ACHN (cell line): ENCODE results near the gene TRPV4.
A peak's percentile ranks its signal among the peaks of the same experiment; 100 is the strongest.

ENCODE experiments used
- DNase-seq: peaks from one replicate; pipeline ENCODE4 v3.0.0-alpha.2; 2015
- in situ Hi-C: cut with HindIII; loops from 2 replicates; pipeline ENCODE4 v1.10.0; 2017; ENCODE audit warnings: low sequenced_read_pairs, low pct_ligation_motif_present, low pct_unique_long_range_greater_than_20kb

The TRPV4 gene

GRCh38 chr12:109793411-109793810, 39.8 kb downstream of the TRPV4 start:
- in situ Hi-C loops = loop anchor here (25.0 kb wide), 1 partner anchor 281 kb away; no protein-coding TSS in a partner anchor
- no peak for DNase-seq

DNA sequence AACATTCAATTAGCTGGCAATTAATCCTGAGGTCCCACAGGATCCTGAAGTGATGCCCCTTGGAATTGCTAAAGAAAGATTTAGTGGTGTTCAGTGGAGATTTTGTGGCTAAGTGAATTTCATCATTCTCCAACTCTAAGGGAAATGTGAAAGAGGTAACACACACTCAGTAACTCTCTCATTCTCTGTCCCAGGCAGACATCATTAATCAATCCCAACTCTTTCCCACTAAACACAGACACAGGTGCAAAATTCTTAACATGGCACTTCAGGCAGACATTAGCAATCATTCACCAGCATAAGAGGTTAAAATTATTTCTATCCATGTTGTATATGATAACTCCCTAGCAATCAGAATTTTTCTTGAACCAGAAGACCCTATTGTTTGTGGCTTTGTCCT, 40.2 kb downstream of the TRPV4 start:
- no peak for DNase-seq

GRCh38 chr12:109789526-109790048, 43.6 kb downstream of the TRPV4 start:
- no peak for DNase-seq
- in situ Hi-C loops = loop anchor here (25.0 kb wide), 1 partner anchor 277 kb away; no protein-coding TSS in a partner anchor

More for the DNA sequence above, 40.2 kb downstream of the TRPV4 start:
- in situ Hi-C loops = loop anchor here (25.0 kb wide), 1 partner anchor 281 kb away; no protein-coding TSS in a partner anchor

GRCh38 chr12:109786799-109787198, 46.4 kb downstream of the TRPV4 start:
- DNase-seq = no peak
- in situ Hi-C loops = loop anchor here (25.0 kb wide), 1 partner anchor 274 kb away; no protein-coding TSS in a partner anchor

- in situ Hi-C loops = loop anchor here (25.0 kb wide), 1 partner anchor 274 kb away; no protein-coding TSS in a partner anchor
- no peak for DNase-seq
Measured at GRCh38 chr12:109785854-109786253, 47.3 kb downstream of the TRPV4 start.

DNA sequence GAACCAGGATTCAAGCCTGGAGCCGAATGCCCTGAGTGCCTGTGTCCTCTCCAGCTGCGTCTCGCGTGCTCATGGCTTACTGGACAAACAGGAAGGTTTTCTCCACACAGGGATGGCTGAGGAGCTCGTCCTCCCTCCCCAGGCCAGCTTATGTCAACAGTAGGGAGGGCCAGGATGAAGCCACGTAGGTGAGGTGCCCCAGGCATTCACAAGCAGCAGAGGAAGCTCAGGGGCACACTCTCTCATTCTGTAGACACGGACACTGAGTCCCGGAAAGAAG, 49.3 kb downstream of the TRPV4 start:
- in situ Hi-C loops = loop anchor here (25.0 kb wide), 1 partner anchor 272 kb away; no protein-coding TSS in a partner anchor

GRCh38 chr12:109783135-109783964, 49.8 kb downstream of the TRPV4 start:
- in situ Hi-C loops = loop anchor here (25.0 kb wide), 1 partner anchor 271 kb away; no protein-coding TSS in a partner anchor
- DNase-seq = no peak

More for the DNA sequence above, 49.3 kb downstream of the TRPV4 start:
- no peak for DNase-seq

DNA sequence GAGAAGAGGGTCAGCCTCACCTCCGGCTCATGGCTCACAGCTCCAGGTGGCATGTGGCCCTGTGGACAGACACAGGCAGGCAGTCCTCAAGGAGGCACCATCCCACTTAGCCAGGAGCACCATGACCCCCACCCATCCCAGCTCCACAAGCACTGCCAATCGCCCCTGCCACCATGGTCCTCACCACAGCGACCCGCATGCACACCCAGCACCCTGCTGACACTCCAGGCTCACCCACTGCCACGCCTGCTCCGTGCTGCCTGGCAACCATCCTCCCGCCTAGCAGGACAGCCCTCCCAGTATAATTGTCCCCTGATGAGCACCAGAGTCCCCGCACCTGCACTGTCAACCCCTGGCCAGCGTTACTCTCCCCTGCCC, 50.9 kb downstream of the TRPV4 start:
- no peak for DNase-seq
- in situ Hi-C loops = loop anchor here (25.0 kb wide), 1 partner anchor 270 kb away; no protein-coding TSS in a partner anchor

- DNase-seq = no peak
- in situ Hi-C loops = loop anchor here (25.0 kb wide), 1 partner anchor 269 kb away; no protein-coding TSS in a partner anchor
Measured at GRCh38 chr12:109781668-109782325, 51.4 kb downstream of the TRPV4 start.

DNA sequence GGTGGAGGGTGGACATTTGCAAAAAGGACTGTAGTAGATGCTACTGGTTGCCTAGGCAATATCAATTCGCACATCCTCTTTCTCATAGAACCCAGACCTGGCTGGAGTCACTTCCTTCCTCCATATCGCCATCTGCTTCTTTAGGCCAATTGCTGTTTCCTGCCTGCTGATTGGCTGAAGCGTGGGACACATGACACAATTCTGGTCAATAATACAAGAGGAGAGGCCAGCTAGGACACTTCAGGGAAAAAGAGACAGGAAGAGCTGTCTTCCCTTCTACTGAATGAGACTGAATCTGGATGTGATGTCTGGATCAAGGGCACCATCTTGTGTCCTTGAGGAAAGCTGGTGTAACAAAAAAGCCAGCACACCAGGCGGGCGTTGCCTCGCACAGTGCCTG, 53.8 kb downstream of the TRPV4 start:
- DNase-seq = no peak
- in situ Hi-C loops = loop anchor here (25.0 kb wide), 1 partner anchor 267 kb away; no protein-coding TSS in a partner anchor

DNA sequence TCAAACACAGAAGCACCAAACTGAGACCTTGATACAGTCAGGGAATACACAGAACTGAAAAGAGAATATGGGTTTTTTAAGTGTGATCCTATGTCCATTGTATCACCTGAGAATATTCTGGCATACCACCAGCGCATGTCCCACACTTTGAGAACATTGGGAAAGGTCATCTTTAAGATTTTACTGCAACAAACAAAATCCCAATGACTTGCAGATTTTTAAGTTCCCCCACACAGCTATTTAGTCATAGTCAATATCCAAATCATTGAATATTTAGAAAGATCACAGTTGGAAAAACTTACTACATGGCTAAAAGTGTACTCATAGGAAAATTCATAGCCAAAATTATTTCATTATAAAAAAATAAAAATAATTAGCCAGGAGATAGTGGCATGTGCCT, 54.5 kb downstream of the TRPV4 start:
- in situ Hi-C loops = loop anchor here (25.0 kb wide), 1 partner anchor 266 kb away; no protein-coding TSS in a partner anchor
- DNase-seq = no peak

GRCh38 chr12:109777544-109777943, 55.7 kb downstream of the TRPV4 start:
- no peak for DNase-seq
- in situ Hi-C loops = loop anchor here (25.0 kb wide), 1 partner anchor 265 kb away; no protein-coding TSS in a partner anchor

DNA sequence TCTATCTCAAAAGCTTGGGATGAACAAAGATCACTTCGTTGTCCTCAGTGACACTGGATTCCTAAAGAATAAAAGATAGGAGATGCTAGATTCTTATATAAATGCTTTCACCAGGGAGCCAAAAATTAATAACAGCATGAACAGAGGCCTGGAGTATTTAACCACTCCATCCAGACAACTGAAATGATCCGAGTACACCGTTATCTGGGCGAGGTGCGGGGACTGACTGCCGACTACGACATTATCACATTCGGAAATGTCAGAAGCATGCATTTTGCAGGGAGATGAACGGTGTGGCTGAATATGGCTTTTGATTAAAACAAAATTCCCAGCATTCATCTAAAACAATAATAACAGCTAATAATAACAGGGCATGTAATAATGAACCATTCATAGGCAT, 56.6 kb downstream of the TRPV4 start:
- DNase-seq = no peak
- in situ Hi-C loops = loop anchor here (25.0 kb wide), 1 partner anchor 264 kb away; no protein-coding TSS in a partner anchor

DNA sequence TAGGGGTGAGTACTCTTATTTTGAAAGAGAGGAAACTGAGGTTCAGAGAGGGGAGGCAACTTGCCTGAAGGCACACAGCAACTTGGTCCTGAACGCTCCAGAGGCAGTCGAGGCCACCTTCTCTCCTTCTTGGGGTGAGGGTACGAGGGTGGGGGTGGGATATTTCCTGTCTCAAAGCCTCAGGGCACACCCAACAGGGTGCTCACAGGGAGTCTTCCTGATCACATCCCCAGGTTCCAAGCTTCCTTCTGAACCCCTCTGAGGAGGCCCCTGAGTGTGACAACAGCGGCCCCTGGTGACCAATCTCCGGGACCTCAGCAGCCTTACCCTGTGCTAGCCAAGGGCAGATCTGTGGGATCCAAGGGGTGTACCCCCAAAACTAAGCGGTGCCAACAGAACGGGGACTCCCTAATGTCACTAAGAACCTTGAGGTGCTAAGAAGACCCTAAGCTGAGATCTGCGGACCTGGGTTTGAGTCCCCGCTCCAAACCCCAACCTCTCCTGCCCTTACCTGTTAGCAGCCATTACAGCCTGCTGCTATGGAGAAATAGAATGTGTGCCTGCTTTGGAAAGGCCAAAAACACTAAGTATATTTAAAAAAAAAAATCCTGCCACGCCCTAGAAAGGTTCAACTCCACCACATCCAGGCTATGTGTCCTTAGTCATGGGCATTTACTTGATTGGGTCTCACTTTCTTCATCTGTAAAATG, 57.9 kb downstream of the TRPV4 start:
- DNase-seq = peak; percentile 77

GRCh38 chr12:109773384-109774011, 59.7 kb downstream of the TRPV4 start:
- in situ Hi-C loops = no loop called here
- no peak for DNase-seq

More for the DNA sequence above, 57.9 kb downstream of the TRPV4 start:
- in situ Hi-C loops = loop anchor here (25.0 kb wide), 1 partner anchor 263 kb away; no protein-coding TSS in a partner anchor

GRCh38 chr12:109772622-109773321, 60.4 kb downstream of the TRPV4 start:
- in situ Hi-C loops = no loop called here
- no peak for DNase-seq
